HepG2 (cell line): ENCODE measurements around the gene EEF1E1. TPM values are rescaled to one million over a fixed set of nuclear protein-coding genes. Genes with fewer than 3 reads are reported as not detected.

Experiments
- ATAC-seq: fragments of 200-7000 bp; cut with Tn5 transposase; 3 replicates; pipeline ENCODE4 v1.9.1; 2020; ENCODE audit warnings: mild to moderate bottlenecking, moderate library complexity
- BruUV-seq: library from RNA; stranded (reverse); fragments of 400-500 nt; replicated peaks from 2 replicates; lab custom pipeline; 2021; lab: Mats Ljungman, UMichigan
- CTCF ChIA-PET: fragments of 300-600 bp; formaldehyde crosslinking; extraction: SDS; loops from one replicate; lab custom pipeline; 2021; ENCODE audit warnings: low total read pairs, inconsistent platforms, low intra/inter-chr PET ratio; lab: Yijun Ruan, JAX
- POLR2A ChIA-PET: fragments of 350-600 bp; sonication (Branson Sonifier 250); formaldehyde crosslinking; loops from one replicate; lab custom pipeline; 2020; ENCODE audit warnings: antibody characterized with exemption, inconsistent platforms; lab: Yijun Ruan, JAX
- DNase-seq: peaks from one replicate; pipeline ENCODE4 v3.0.0-alpha.2; 2015; ENCODE audit warnings: low spot score
- FAIRE-seq: peaks from 3 replicates; lab custom pipeline; 2011; peaks lifted over from hg19 to GRCh38; lab: Jason Lieb, UNC
- H2AFZ ChIP-seq: one replicate; pipeline ENCODE4 v1.6.1; 2011; ENCODE audit warnings: low read length, inconsistent platforms
- H3K27ac ChIP-seq: fragments of 300-600 bp; 3 replicates; pipeline ENCODE4 v1.8.0; 2011; ENCODE audit warnings: mixed run types, mild to moderate bottlenecking, mixed read lengths, low read length, inconsistent platforms; ENCODE audit not compliant: insufficient read depth; ENCODE audit errors: extremely low read length
- H3K27me3 ChIP-seq, 2 experiments: fragments of 200-600 bp in 1 of 2; 2 replicates in 1 of 2; 3 replicates in 1 of 2; pipeline versions ENCODE4 v1.6.0 to v1.8.0; 2011; ENCODE audit warnings: low read length in 2 of 2, mild to moderate bottlenecking in 2 of 2, moderate library complexity in 2 of 2, inconsistent platforms in 1 of 2; ENCODE audit not compliant: insufficient read depth in 2 of 2, control insufficient read depth in 1 of 2
- H3K36me3 ChIP-seq, 2 experiments: fragments of 200-600 bp in 1 of 2; replicated peaks in 1 of 2; 2 replicates in 1 of 2; 3 replicates in 1 of 2; pipeline versions ENCODE4 v1.5.1 to v1.8.0; 2011; ENCODE audit warnings: low read length in 2 of 2, inconsistent platforms in 1 of 2; ENCODE audit not compliant: insufficient read depth in 2 of 2, control insufficient read depth in 1 of 2
- H3K4me1 ChIP-seq: 2 replicates; pipeline ENCODE4 v1.5.1; 2012; ENCODE audit warnings: low read length, inconsistent platforms; ENCODE audit not compliant: insufficient read depth
- H3K4me2 ChIP-seq: 2 replicates; pipeline ENCODE4 v1.6.0; 2011; ENCODE audit warnings: low read depth, low read length, inconsistent platforms
- H3K4me3 ChIP-seq, 3 experiments: fragments of 200-600 bp in 1 of 3; sonication (generic), shearing (Covaris generic) in 1 of 3; replicated peaks in 1 of 3; 2 replicates each; pipeline ENCODE4 v1.5.1; 2011 to 2016; ENCODE audit warnings: low read length in 3 of 3, inconsistent platforms in 2 of 3, low read depth in 2 of 3, mild to moderate bottlenecking in 2 of 3, control low read depth in 1 of 3, mixed read lengths in 1 of 3; ENCODE audit not compliant: insufficient read depth in 1 of 3
- H3K79me2 ChIP-seq: one replicate; pipeline ENCODE4 v1.6.1; 2011; ENCODE audit warnings: low read length, inconsistent platforms; ENCODE audit not compliant: insufficient read depth
- H3K9ac ChIP-seq: 2 replicates; pipeline ENCODE4 v1.6.0; 2011; ENCODE audit warnings: mild to moderate bottlenecking, low read depth, low read length, inconsistent platforms; ENCODE audit not compliant: insufficient read depth
- H3K9me3 ChIP-seq: 2 replicates; pipeline ENCODE4 v1.5.1; 2012; ENCODE audit warnings: mild to moderate bottlenecking, low read length
- H4K20me1 ChIP-seq: 2 replicates; pipeline ENCODE4 v1.6.0; 2011; ENCODE audit warnings: inconsistent platforms, mild to moderate bottlenecking, low read length, moderate library complexity; ENCODE audit not compliant: insufficient read depth
- ATF5 ChIP-seq: sonication (generic); formaldehyde crosslinking; IDR thresholded peaks from 2 replicates; pipeline ENCODE4 v1.4.0; 2020; ENCODE audit warnings: mild to moderate bottlenecking, low read depth, missing genetic modification reagents
- ETS1 ChIP-seq: sonication (generic); formaldehyde crosslinking; IDR thresholded peaks from 2 replicates; pipeline ENCODE4 v1.4.0; 2020; ENCODE audit warnings: missing genetic modification reagents
- HIVEP1 ChIP-seq: sonication (generic); formaldehyde crosslinking; IDR thresholded peaks from 2 replicates; pipeline ENCODE4 v1.4.0; 2020; ENCODE audit warnings: mild to moderate bottlenecking, missing genetic modification reagents
- KLF16 ChIP-seq, 2 experiments: sonication (generic) in 1 of 2; formaldehyde crosslinking in 1 of 2; IDR thresholded peaks; 2 replicates each; pipeline versions ENCODE4 v1.6.1 to v1.8.0; 2016 to 2023; ENCODE audit warnings: missing genetic modification reagents in 2 of 2, missing compliant biosample characterization in 1 of 2
- MXD3 ChIP-seq: IDR thresholded peaks from 2 replicates; pipeline ENCODE4 v1.6.1; 2016; ENCODE audit warnings: mild to moderate bottlenecking, missing biosample characterization, missing genetic modification reagents
- PBX2 ChIP-seq: IDR thresholded peaks from 2 replicates; pipeline ENCODE4 v1.6.1; 2016; ENCODE audit warnings: control low read depth
- ZFP41 ChIP-seq: sonication (generic); formaldehyde crosslinking; IDR thresholded peaks from 2 replicates; pipeline ENCODE4 v1.4.0; 2020; ENCODE audit warnings: mild to moderate bottlenecking, missing genetic modification reagents, borderline replicate concordance
- ZNF280D ChIP-seq: sonication (generic); formaldehyde crosslinking; IDR thresholded peaks from 2 replicates; pipeline ENCODE4 v1.5.1; 2020; ENCODE audit warnings: mild to moderate bottlenecking, missing genetic modification reagents
- ZNF703 ChIP-seq: sonication (generic); formaldehyde crosslinking; IDR thresholded peaks from 2 replicates; pipeline ENCODE4 v1.5.1; 2020; ENCODE audit warnings: missing genetic modification reagents, mild to moderate bottlenecking, moderate library complexity, borderline replicate concordance
- WGBS: methylation state at CpG from one replicate; pipeline ENCODE4 v1.1.6; 2017; ENCODE audit warnings: low lambda C conversion rate; 5-methylcytosine and 5-hydroxymethylcytosine counted together
- in situ Hi-C: cut with HindIII; loops from 2 replicates; pipeline ENCODE4 v1.10.0; 2017; ENCODE audit warnings: low pct_unique_long_range_greater_than_20kb; ENCODE audit not compliant: extremely low pct_ligation_motif_present
- intact Hi-C: fragments of 100-400 bp; cut with micrococcal nuclease; formaldehyde crosslinking; loops from one replicate; pipeline ENCODE4 v1.10.0; 2022; ENCODE audit not compliant: unreplicated experiment
- polyA plus RNA-seq, 8 experiments: library from polyadenylated mRNA; depleted of rRNA in 3 of 8; stranded (reverse) in 7 of 8; unstranded in 1 of 8; fragments of >200 nt; fragmentation: Illumina TruSeq in 4 of 8; extraction: Trizol in 4 of 8; gene quantifications; 2 replicates each; pipeline versions ENCODE4 v1.2.1 to v1.2.3, GENCODE V29; 2011 to 2016; ENCODE audit warnings: low read depth in 4 of 8, missing spikeins in 1 of 8, mixed read lengths in 1 of 8; ENCODE audit not compliant: insufficient read depth in 1 of 8
- total RNA-seq, 5 experiments: library from RNA; depleted of rRNA; stranded (reverse); fragments of >200 nt; fragmentation: Illumina TruSeq; extraction: Trizol; gene quantifications; 2 replicates each; pipeline ENCODE4 v1.2.3, GENCODE V29; 2016; ENCODE audit warnings: low read depth in 1 of 5
- TF ChIP-seq, protein P1 (sequence below): sonication (generic); formaldehyde crosslinking; IDR thresholded peaks from 2 replicates; pipeline ENCODE4 v1.5.0; 2020; ENCODE audit warnings: missing genetic modification reagents, mild to moderate bottlenecking, borderline replicate concordance
- TF ChIP-seq, protein P2 (sequence below): sonication (generic); formaldehyde crosslinking; IDR thresholded peaks from 2 replicates; pipeline ENCODE4 v1.8.0; 2022; ENCODE audit warnings: missing genetic modification reagents, low read depth, mild to moderate bottlenecking, borderline replicate concordance
- TF ChIP-seq, protein P3 (sequence below): sonication (generic); formaldehyde crosslinking; IDR thresholded peaks from 2 replicates; pipeline ENCODE4 v1.9.0; 2021; ENCODE audit warnings: missing genetic modification reagents, borderline replicate concordance

The EEF1E1 gene
- total and polyA plus RNA-seq, 2 of the 13 experiments (the other 11 are each of a cell fraction or from before 2014, with no cell fraction given): 128 to 188 TPM

- intact Hi-C loops: loop anchor here (1.0 to 2.0 kb wide), 2 partner anchors 18 to 21 kb away; partner anchors contain the start of genes BLOC1S5 and EEF1E1
- ATAC-seq: peak; percentile 96
- WGBS: 3% methylated on average over 2 of the region's 2 CpGs
- peak overlapping the region; percentile 54 for H3K9ac ChIP-seq
- H4K20me1 ChIP-seq: no peaks in the 10 kb centered on the region
- H3K9me3 ChIP-seq: no peaks in the 10 kb centered on the region
- peak overlapping the region; percentile 52 for H3K4me2 ChIP-seq
- peaks cover 20 to 35% of the 10 kb centered on the region in 2 experiments for H3K36me3 ChIP-seq
- peaks cover 64% of the 10 kb centered on the region for H3K4me1 ChIP-seq
- no TSS peak for BruUV-seq
- peak overlapping the region in 1 of 3 experiments; percentile 4; a peak in 1 of 6 replicates for H3K4me3 ChIP-seq
- H3K79me2 ChIP-seq: peaks cover 28% of the 10 kb centered on the region
- H3K27me3 ChIP-seq: no peaks in the 10 kb centered on the region
- peak overlapping the region; percentile 85 for H3K27ac ChIP-seq
- DNase-seq: peak; percentile 97
- CTCF ChIA-PET: interaction anchor here (1.7 kb wide), 1 partner anchor 21 kb away, joined by 5 read pairs; the partner anchor contains the start of gene BLOC1S5
- no peak overlapping the region for H2AFZ ChIP-seq
- in situ Hi-C loops: no loop called here
- FAIRE-seq: peak; percentile 99
- POLR2A ChIA-PET: interaction anchor here (0.9 to 3.3 kb wide), 4 partner anchors 9 to 111 kb away, joined by 4 to 72 read pairs (median 22); partner anchors contain the start of genes BLOC1S5 and EEF1E1
- TF ChIP-seq, protein P1, sequence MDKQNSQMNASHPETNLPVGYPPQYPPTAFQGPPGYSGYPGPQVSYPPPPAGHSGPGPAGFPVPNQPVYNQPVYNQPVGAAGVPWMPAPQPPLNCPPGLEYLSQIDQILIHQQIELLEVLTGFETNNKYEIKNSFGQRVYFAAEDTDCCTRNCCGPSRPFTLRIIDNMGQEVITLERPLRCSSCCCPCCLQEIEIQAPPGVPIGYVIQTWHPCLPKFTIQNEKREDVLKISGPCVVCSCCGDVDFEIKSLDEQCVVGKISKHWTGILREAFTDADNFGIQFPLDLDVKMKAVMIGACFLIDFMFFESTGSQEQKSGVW: no peak
- TF ChIP-seq KLF16 (CRISPR knock-in tag; IDR thresholded peaks at IDR 0.05) (peak in 1 of 2 experiments; percentile 96; a peak in 2 of 4 replicates), ZNF280D (CRISPR knock-in tag) (0 out of 2 replicates have a peak, but pooled peaks have one; percentile 17), ZFP41 (no peak), HIVEP1 (CRISPR knock-in tag) (peak; percentile 54; the same call in 1 of the 2 replicates), ATF5 (no peak), MXD3 (CRISPR knock-in tag) (no peak), ETS1 (CRISPR knock-in tag) (no peak), PBX2 (CRISPR knock-in tag) (no peak; the same call in 1 of the 2 replicates), ZNF703 (CRISPR knock-in tag) (no peak)
- TF ChIP-seq, protein P2, sequence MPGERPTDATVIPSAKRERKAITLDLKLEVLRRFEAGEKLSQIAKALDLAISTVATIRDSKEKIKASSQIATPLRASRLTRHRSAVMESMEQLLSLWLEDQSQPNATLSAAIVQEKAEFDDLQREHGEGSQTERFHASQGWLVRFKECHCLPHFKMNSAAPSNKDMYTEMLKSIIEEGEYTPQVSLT (CRISPR knock-in tag): no peak
- TF ChIP-seq, protein P3, sequence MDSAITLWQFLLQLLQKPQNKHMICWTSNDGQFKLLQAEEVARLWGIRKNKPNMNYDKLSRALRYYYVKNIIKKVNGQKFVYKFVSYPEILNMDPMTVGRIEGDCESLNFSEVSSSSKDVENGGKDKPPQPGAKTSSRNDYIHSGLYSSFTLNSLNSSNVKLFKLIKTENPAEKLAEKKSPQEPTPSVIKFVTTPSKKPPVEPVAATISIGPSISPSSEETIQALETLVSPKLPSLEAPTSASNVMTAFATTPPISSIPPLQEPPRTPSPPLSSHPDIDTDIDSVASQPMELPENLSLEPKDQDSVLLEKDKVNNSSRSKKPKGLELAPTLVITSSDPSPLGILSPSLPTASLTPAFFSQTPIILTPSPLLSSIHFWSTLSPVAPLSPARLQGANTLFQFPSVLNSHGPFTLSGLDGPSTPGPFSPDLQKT (CRISPR knock-in tag): no peak
Observed at GRCh38 chr6:8085053-8085511, 17.3 kb downstream of the EEF1E1 start.
